Measurements from ENCODE around the gene KDM7A. TPM values are rescaled to one million over a fixed set of nuclear protein-coding genes. Genes with fewer than 3 reads are reported as not detected.
A peak's percentile ranks its signal among the peaks of the same experiment; 100 is the strongest.

KDM7A gene
- total RNA-seq, 1 experiment from 2014 or later = 5.1 TPM

- intact Hi-C loops (cut with micrococcal nuclease; ENCODE audit: unreplicated experiment) = loop anchor here (1.0 kb wide), 1 partner anchor 13 kb away; no protein-coding TSS in a partner anchor
Measured at GRCh38 chr7:140062528-140063299, 114.1 kb downstream of the KDM7A start, which contains the start of gene PARP12. Gene PARP12, minus strand, starts transcription at chr7:140062951. Its CDS starts 104 bp downstream, at chr7:140062847.

GRCh38 chr7:140062118-140062527, 114.7 kb downstream of the KDM7A start:
- CTCF ChIA-PET = no interaction called here

More at GRCh38 chr7:140062528-140063299, 114.1 kb downstream of the KDM7A start, which contains the start of gene PARP12:
- H3K36me3 ChIP-seq (ENCODE audit: control insufficient read depth, insufficient read depth, low read length) = no peaks in the 10 kb centered on the region
- no peak for TF ChIP-seq CTCF (IDR thresholded peaks at IDR 0.05; ENCODE audit: insufficient read depth in 1 of 2, low read depth in 1 of 2, low read length in 1 of 2, severe bottlenecking in 1 of 2, unreplicated experiment in 1 of 2)
- no peaks in the 10 kb centered on the region for H3K4me1 ChIP-seq
- DNase-seq = peak; percentile 86 to 90
- H3K9me3 ChIP-seq = peaks cover 19% of the 10 kb centered on the region
- H3K4me3 ChIP-seq (ENCODE audit: low read depth, low read length) = peak within 1 kb of the TSS; percentile 69
- no peaks in the 10 kb centered on the region for H3K27me3 ChIP-seq (replicated peaks; ENCODE audit: control insufficient read depth, insufficient read depth, low read length)
- Mint-ChIP-seq H3K4me3 (ENCODE audit: unreplicated experiment) (peak within 1 kb of the TSS; percentile 70), H3K27ac (ENCODE audit: unreplicated experiment) (no peak within 1 kb of the TSS), H3K4me1 (ENCODE audit: low read depth, unreplicated experiment) (peaks cover 15% of the 10 kb centered on the region), H3K36me3 (ENCODE audit: insufficient read depth, unreplicated experiment) (peaks cover 6% of the 10 kb centered on the region), H3K9me3 (ENCODE audit: unreplicated experiment) (peaks cover 25% of the 10 kb centered on the region), H3K27me3 (ENCODE audit: insufficient read depth, unreplicated experiment) (no peaks in the 10 kb centered on the region)
- ChIA-PET CTCF (interaction anchor here (0.6 kb wide), 1 partner anchor 214 kb away, joined by 3 read pairs; no protein-coding TSS in a partner anchor), POLR2A (interaction anchor here (0.6 kb wide), 1 partner anchor 760 kb away, joined by 3 read pairs; no protein-coding TSS in a partner anchor)
- BruUV-seq (replicated peaks) = no TSS peak

GRCh38 chr7:140061607-140061930, 115.2 kb downstream of the KDM7A start:
- Mint-ChIP-seq H3K4me3 (ENCODE audit: unreplicated experiment) (peak overlapping the region; percentile 70), H3K27me3 (ENCODE audit: insufficient read depth, unreplicated experiment) (no peaks in the 10 kb centered on the region), H3K4me1 (ENCODE audit: low read depth, unreplicated experiment) (peaks cover 15% of the 10 kb centered on the region), H3K36me3 (ENCODE audit: insufficient read depth, unreplicated experiment) (peaks cover 6% of the 10 kb centered on the region), H3K27ac (ENCODE audit: unreplicated experiment) (no peak overlapping the region), H3K9me3 (ENCODE audit: unreplicated experiment) (peaks cover 13% of the 10 kb centered on the region)
- Histone ChIP-seq H3K4me1 (no peaks in the 10 kb centered on the region), H3K4me3 (ENCODE audit: low read depth, low read length) (no peak overlapping the region; the same call in 1 of the 2 replicates), H3K27me3 (replicated peaks; ENCODE audit: control insufficient read depth, insufficient read depth, low read length) (no peaks in the 10 kb centered on the region), H3K9me3 (peaks cover 8% of the 10 kb centered on the region), H3K36me3 (ENCODE audit: control insufficient read depth, insufficient read depth, low read length) (no peaks in the 10 kb centered on the region)
- no TSS peak for BruUV-seq (replicated peaks)
- TF ChIP-seq CTCF (IDR thresholded peaks at IDR 0.05; ENCODE audit: insufficient read depth in 1 of 2, low read depth in 1 of 2, low read length in 1 of 2, severe bottlenecking in 1 of 2, unreplicated experiment in 1 of 2) = no peak
- no peak for DNase-seq
- ChIA-PET CTCF (no interaction called here), POLR2A (no interaction called here)
- intact Hi-C loops (cut with micrococcal nuclease; ENCODE audit: unreplicated experiment) = no loop called here

More at GRCh38 chr7:140062118-140062527, 114.7 kb downstream of the KDM7A start:
- no peak overlapping the region for H3K27ac Mint-ChIP-seq (ENCODE audit: unreplicated experiment)
- peak overlapping the region; percentile 70 for H3K4me3 Mint-ChIP-seq (ENCODE audit: unreplicated experiment)
- H3K36me3 Mint-ChIP-seq (ENCODE audit: insufficient read depth, unreplicated experiment) = peaks cover 6% of the 10 kb centered on the region
- no peaks in the 10 kb centered on the region for H3K27me3 Mint-ChIP-seq (ENCODE audit: insufficient read depth, unreplicated experiment)
- POLR2A ChIA-PET = no interaction called here
- no peak for DNase-seq
- peaks cover 19% of the 10 kb centered on the region for H3K9me3 Mint-ChIP-seq (ENCODE audit: unreplicated experiment)
- Histone ChIP-seq H3K4me3 (ENCODE audit: low read depth, low read length) (peak overlapping the region; percentile 69), H3K36me3 (ENCODE audit: control insufficient read depth, insufficient read depth, low read length) (no peaks in the 10 kb centered on the region), H3K9me3 (peaks cover 14% of the 10 kb centered on the region), H3K27me3 (replicated peaks; ENCODE audit: control insufficient read depth, insufficient read depth, low read length) (no peaks in the 10 kb centered on the region), H3K4me1 (no peaks in the 10 kb centered on the region)
- peaks cover 15% of the 10 kb centered on the region for H3K4me1 Mint-ChIP-seq (ENCODE audit: low read depth, unreplicated experiment)
- no peak for TF ChIP-seq CTCF (IDR thresholded peaks at IDR 0.05; ENCODE audit: insufficient read depth in 1 of 2, low read depth in 1 of 2, low read length in 1 of 2, severe bottlenecking in 1 of 2, unreplicated experiment in 1 of 2)
- intact Hi-C loops (cut with micrococcal nuclease; ENCODE audit: unreplicated experiment) = loop anchor here (1.0 kb wide), 1 partner anchor 13 kb away; no protein-coding TSS in a partner anchor
- no TSS peak for BruUV-seq (replicated peaks)

Data from Caco-2 (cell line).